Measurements from ENCODE around the gene ARFGEF2. TPM values are rescaled to one million over a fixed set of nuclear protein-coding genes. Genes with fewer than 3 reads are reported as not detected.

ARFGEF2 gene
- total RNA-seq, 1 donor from 2014 or later, result 18.3 TPM

GRCh38 chr20:48983423-48984400 lies 62.2 kb downstream of the ARFGEF2 start:
- H3K27ac ChIP-seq (ENCODE audit: low read depth, low read length), result peak overlapping the region; percentile 50
- H3K36me3 ChIP-seq (ENCODE audit: control insufficient read depth in 3 of 3, insufficient read depth in 3 of 3, low read length in 3 of 3), result peaks cover 35 to 57% (median 37%) of the 10 kb centered on the region in 3 donors
- peaks cover 0 to 5% (median 5%) of the 10 kb centered on the region in 3 donors for H3K4me1 ChIP-seq (ENCODE audit: control insufficient read depth in 3 of 3, insufficient read depth in 3 of 3, low read length in 3 of 3)
- no peak overlapping the region for H3K4me3 ChIP-seq (ENCODE audit: low read length in 3 of 3)
- no peak overlapping the region for H3K9ac ChIP-seq (ENCODE audit: low read depth in 1 of 3, low read length in 3 of 3)
- no peaks in the 10 kb centered on the region for H3K9me3 ChIP-seq (ENCODE audit: control insufficient read depth in 3 of 3, low read length in 3 of 3)
- no peaks in the 10 kb centered on the region for H3K27me3 ChIP-seq (ENCODE audit: control insufficient read depth in 3 of 3, insufficient read depth in 3 of 3, low read length in 3 of 3)

GRCh38 chr20:48984575-48985219 lies 63.2 kb downstream of the ARFGEF2 start:
- H3K27ac ChIP-seq (ENCODE audit: low read depth, low read length), result no peak overlapping the region
- H3K36me3 ChIP-seq (ENCODE audit: control insufficient read depth in 3 of 3, insufficient read depth in 3 of 3, low read length in 3 of 3), result peaks cover 44 to 67% (median 46%) of the 10 kb centered on the region in 3 donors
- H3K4me3 ChIP-seq (ENCODE audit: low read length in 3 of 3), result no peak overlapping the region
- H3K9ac ChIP-seq (ENCODE audit: low read depth in 1 of 3, low read length in 3 of 3), result no peak overlapping the region
- no peaks in the 10 kb centered on the region for H3K9me3 ChIP-seq (ENCODE audit: control insufficient read depth in 3 of 3, low read length in 3 of 3)
- no peaks in the 10 kb centered on the region for H3K27me3 ChIP-seq (ENCODE audit: control insufficient read depth in 3 of 3, insufficient read depth in 3 of 3, low read length in 3 of 3)
- peaks cover 0 to 5% (median 5%) of the 10 kb centered on the region in 3 donors for H3K4me1 ChIP-seq (ENCODE audit: control insufficient read depth in 3 of 3, insufficient read depth in 3 of 3, low read length in 3 of 3)

GRCh38 chr20:48986899-48987298 lies 65.4 kb downstream of the ARFGEF2 start:
- Histone ChIP-seq H3K9ac (ENCODE audit: low read depth in 1 of 3, low read length in 3 of 3) (no peak overlapping the region), H3K4me1 (ENCODE audit: control insufficient read depth in 3 of 3, insufficient read depth in 3 of 3, low read length in 3 of 3) (peaks cover 0 to 5% (median 5%) of the 10 kb centered on the region in 3 donors), H3K27me3 (ENCODE audit: control insufficient read depth in 3 of 3, insufficient read depth in 3 of 3, low read length in 3 of 3) (no peaks in the 10 kb centered on the region), H3K4me3 (ENCODE audit: low read length in 3 of 3) (no peak overlapping the region), H3K27ac (ENCODE audit: low read depth, low read length) (no peak overlapping the region), H3K9me3 (ENCODE audit: control insufficient read depth in 3 of 3, low read length in 3 of 3) (no peaks in the 10 kb centered on the region), H3K36me3 (ENCODE audit: control insufficient read depth in 3 of 3, insufficient read depth in 3 of 3, low read length in 3 of 3) (peaks cover 58 to 88% (median 64%) of the 10 kb centered on the region in 3 donors)

- peaks cover 58 to 85% (median 78%) of the 10 kb centered on the region in 3 donors for H3K36me3 ChIP-seq (ENCODE audit: control insufficient read depth in 3 of 3, insufficient read depth in 3 of 3, low read length in 3 of 3)
- H3K9ac ChIP-seq (ENCODE audit: low read depth in 1 of 3, low read length in 3 of 3), result no peak overlapping the region
- H3K27me3 ChIP-seq (ENCODE audit: control insufficient read depth in 3 of 3, insufficient read depth in 3 of 3, low read length in 3 of 3), result no peaks in the 10 kb centered on the region
- no peak overlapping the region for H3K4me3 ChIP-seq (ENCODE audit: low read length in 3 of 3)
- no peaks in the 10 kb centered on the region for H3K4me1 ChIP-seq (ENCODE audit: control insufficient read depth in 3 of 3, insufficient read depth in 3 of 3, low read length in 3 of 3)
- H3K9me3 ChIP-seq (ENCODE audit: control insufficient read depth in 3 of 3, low read length in 3 of 3), result no peaks in the 10 kb centered on the region
- H3K27ac ChIP-seq (ENCODE audit: low read depth, low read length), result no peak overlapping the region
These were observed 69.0 kb downstream of the ARFGEF2 start for GRCh38 chr20:48990467-48990866.

DNA sequence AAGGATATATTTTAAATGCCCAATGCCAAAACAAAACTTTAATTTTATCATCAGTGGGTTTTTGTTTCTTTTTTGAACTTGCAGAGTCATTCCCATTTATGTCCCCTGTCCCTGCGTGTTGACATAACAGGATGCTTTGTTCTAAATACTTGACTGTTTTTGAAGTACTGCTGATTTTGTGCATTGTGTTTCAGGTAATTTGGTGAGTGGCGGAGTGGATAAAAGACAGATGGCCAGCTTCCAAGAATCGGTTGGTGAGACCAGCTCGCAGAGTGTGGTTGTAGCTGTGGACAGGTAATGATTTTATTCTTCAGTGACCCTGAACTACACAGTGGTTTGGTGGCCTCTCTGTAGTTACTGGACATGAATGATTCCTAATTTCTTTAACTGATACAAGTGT lies 74.1 kb downstream of the ARFGEF2 start:
- H3K27ac ChIP-seq (ENCODE audit: low read depth, low read length), result no peak overlapping the region
- no peak overlapping the region for H3K9ac ChIP-seq (ENCODE audit: low read depth in 1 of 3, low read length in 3 of 3)
- no peaks in the 10 kb centered on the region for H3K4me1 ChIP-seq (ENCODE audit: control insufficient read depth in 3 of 3, insufficient read depth in 3 of 3, low read length in 3 of 3)
- peaks cover 57 to 78% (median 67%) of the 10 kb centered on the region in 3 donors for H3K36me3 ChIP-seq (ENCODE audit: control insufficient read depth in 3 of 3, insufficient read depth in 3 of 3, low read length in 3 of 3)
- no peaks in the 10 kb centered on the region for H3K27me3 ChIP-seq (ENCODE audit: control insufficient read depth in 3 of 3, insufficient read depth in 3 of 3, low read length in 3 of 3)
- no peak overlapping the region for H3K4me3 ChIP-seq (ENCODE audit: low read length in 3 of 3)
- no peaks in the 10 kb centered on the region for H3K9me3 ChIP-seq (ENCODE audit: control insufficient read depth in 3 of 3, low read length in 3 of 3)

- Histone ChIP-seq H3K27me3 (ENCODE audit: control insufficient read depth in 3 of 3, insufficient read depth in 3 of 3, low read length in 3 of 3) (no peaks in the 10 kb centered on the region), H3K4me1 (ENCODE audit: control insufficient read depth in 3 of 3, insufficient read depth in 3 of 3, low read length in 3 of 3) (no peaks in the 10 kb centered on the region), H3K9ac (ENCODE audit: low read depth in 1 of 3, low read length in 3 of 3) (no peak overlapping the region), H3K36me3 (ENCODE audit: control insufficient read depth in 3 of 3, insufficient read depth in 3 of 3, low read length in 3 of 3) (peaks cover 31 to 45% (median 43%) of the 10 kb centered on the region in 3 donors), H3K9me3 (ENCODE audit: control insufficient read depth in 3 of 3, low read length in 3 of 3) (no peaks in the 10 kb centered on the region), H3K4me3 (ENCODE audit: low read length in 3 of 3) (no peak overlapping the region), H3K27ac (ENCODE audit: low read depth, low read length) (no peak overlapping the region)
These were observed 78.7 kb downstream of the ARFGEF2 start for GRCh38 chr20:48999890-49000870.

DNA sequence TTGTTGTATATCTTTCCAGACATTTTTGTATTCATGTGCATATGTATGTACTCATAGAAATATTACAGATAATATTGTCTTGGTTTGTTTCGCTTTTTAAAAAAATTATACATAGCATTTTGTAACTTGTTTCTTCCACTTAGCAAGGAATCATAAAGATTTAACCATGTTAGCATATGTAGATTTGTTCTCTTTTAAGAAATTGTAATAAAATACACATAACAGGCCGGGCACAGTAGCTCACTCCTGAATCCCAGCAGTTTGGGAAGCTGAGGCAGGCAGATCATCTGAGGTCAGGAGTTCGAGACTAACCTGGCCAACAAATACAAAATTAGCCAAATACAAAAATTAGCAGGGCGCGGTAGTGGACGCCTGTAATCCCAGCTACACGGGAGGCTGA lies 80.2 kb downstream of the ARFGEF2 start:
- no peak overlapping the region for H3K27ac ChIP-seq (ENCODE audit: low read depth, low read length)
- peaks cover 29 to 40% (median 38%) of the 10 kb centered on the region in 3 donors for H3K36me3 ChIP-seq (ENCODE audit: control insufficient read depth in 3 of 3, insufficient read depth in 3 of 3, low read length in 3 of 3)
- no peak overlapping the region for H3K9ac ChIP-seq (ENCODE audit: low read depth in 1 of 3, low read length in 3 of 3)
- no peaks in the 10 kb centered on the region for H3K27me3 ChIP-seq (ENCODE audit: control insufficient read depth in 3 of 3, insufficient read depth in 3 of 3, low read length in 3 of 3)
- H3K4me1 ChIP-seq (ENCODE audit: control insufficient read depth in 3 of 3, insufficient read depth in 3 of 3, low read length in 3 of 3), result no peaks in the 10 kb centered on the region
- no peaks in the 10 kb centered on the region for H3K9me3 ChIP-seq (ENCODE audit: control insufficient read depth in 3 of 3, low read length in 3 of 3)
- no peak overlapping the region for H3K4me3 ChIP-seq (ENCODE audit: low read length in 3 of 3)

DNA sequence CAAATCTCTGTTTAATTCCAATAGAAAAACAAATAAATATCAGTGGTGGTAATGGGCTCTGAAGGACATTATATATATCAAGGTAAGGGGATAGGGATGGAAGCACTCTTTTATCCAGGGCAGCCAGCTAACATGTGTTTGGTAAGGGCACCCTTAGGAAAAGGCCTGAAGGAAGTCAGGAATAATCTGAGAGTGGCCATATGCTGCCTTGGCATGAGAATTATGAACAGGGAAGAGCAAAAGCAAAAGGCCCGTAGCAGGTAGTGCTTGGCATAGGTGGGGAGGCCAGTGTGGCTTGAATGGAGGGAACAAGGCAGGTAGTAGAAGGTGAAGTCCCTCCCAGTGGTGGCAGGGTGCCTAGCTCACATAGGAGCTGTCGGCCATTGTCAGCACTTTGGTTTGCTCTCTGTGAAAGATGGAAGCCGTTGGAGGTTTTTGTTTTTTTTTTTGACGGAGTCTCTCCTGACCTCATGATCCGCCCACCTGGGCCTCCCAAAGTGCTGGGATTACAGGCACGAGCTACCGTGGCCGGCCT lies 85.0 kb downstream of the ARFGEF2 start:
- H3K9ac ChIP-seq (ENCODE audit: low read depth in 1 of 3, low read length in 3 of 3), result no peak overlapping the region
- peaks cover 22 to 38% (median 34%) of the 10 kb centered on the region in 3 donors for H3K36me3 ChIP-seq (ENCODE audit: control insufficient read depth in 3 of 3, insufficient read depth in 3 of 3, low read length in 3 of 3)
- H3K4me3 ChIP-seq (ENCODE audit: low read length in 3 of 3), result no peak overlapping the region
- H3K4me1 ChIP-seq (ENCODE audit: control insufficient read depth in 3 of 3, insufficient read depth in 3 of 3, low read length in 3 of 3), result no peaks in the 10 kb centered on the region
- H3K27me3 ChIP-seq (ENCODE audit: control insufficient read depth in 3 of 3, insufficient read depth in 3 of 3, low read length in 3 of 3), result no peaks in the 10 kb centered on the region
- no peaks in the 10 kb centered on the region for H3K9me3 ChIP-seq (ENCODE audit: control insufficient read depth in 3 of 3, low read length in 3 of 3)
- H3K27ac ChIP-seq (ENCODE audit: low read depth, low read length), result no peak overlapping the region

GRCh38 chr20:49009899-49010631 lies 88.6 kb downstream of the ARFGEF2 start:
- Histone ChIP-seq H3K36me3 (ENCODE audit: control insufficient read depth in 3 of 3, insufficient read depth in 3 of 3, low read length in 3 of 3) (peaks cover 40 to 64% (median 61%) of the 10 kb centered on the region in 3 donors), H3K27ac (ENCODE audit: low read depth, low read length) (no peak overlapping the region), H3K4me3 (ENCODE audit: low read length in 3 of 3) (no peak overlapping the region), H3K27me3 (ENCODE audit: control insufficient read depth in 3 of 3, insufficient read depth in 3 of 3, low read length in 3 of 3) (no peaks in the 10 kb centered on the region), H3K4me1 (ENCODE audit: control insufficient read depth in 3 of 3, insufficient read depth in 3 of 3, low read length in 3 of 3) (no peaks in the 10 kb centered on the region), H3K9ac (ENCODE audit: low read depth in 1 of 3, low read length in 3 of 3) (no peak overlapping the region), H3K9me3 (ENCODE audit: control insufficient read depth in 3 of 3, low read length in 3 of 3) (no peaks in the 10 kb centered on the region)
